OCI-LY7 (cell line): ENCODE data around the gene DCP2.

ENCODE experiments used
- EZH2phosphoT487 ChIP-seq: fragments of 200-600 bp; sonication (generic); IDR thresholded peaks from 2 replicates; pipeline ENCODE4 v1.6.1; 2018; ENCODE audit warnings: low read depth, borderline replicate concordance, mild to moderate bottlenecking, mixed run types, antibody characterized with exemption, low read length, moderate library complexity, mixed read lengths
- TF ChIP-seq, protein P1 (sequence below): fragments of 200-600 bp; sonication (generic); conservative IDR thresholded peaks from 2 replicates; pipeline ENCODE4 v1.5.1; 2014; ENCODE audit warnings: mild to moderate bottlenecking, antibody characterized with exemption, low read length, moderate library complexity, mixed read lengths

DNA sequence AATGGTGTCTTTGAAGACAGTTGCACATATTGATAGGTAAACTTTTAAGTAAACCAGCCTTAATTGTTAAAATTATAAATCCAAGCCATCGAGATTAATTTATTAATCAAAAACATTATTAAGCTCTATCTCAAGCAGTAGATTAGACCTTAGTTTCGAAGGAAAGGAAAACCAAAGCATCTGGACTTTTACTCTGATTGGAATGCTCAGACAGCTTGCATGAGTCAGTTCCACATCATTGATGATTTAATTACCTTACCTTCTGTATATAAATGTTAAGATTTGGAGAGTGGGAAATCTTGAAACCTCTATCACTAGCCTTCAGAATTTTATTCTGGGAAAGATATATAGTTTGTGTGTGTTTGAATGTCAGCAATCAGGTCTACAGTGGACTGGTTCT lies 23.9 kb downstream of the DCP2 start:
- TF ChIP-seq, protein P1, sequence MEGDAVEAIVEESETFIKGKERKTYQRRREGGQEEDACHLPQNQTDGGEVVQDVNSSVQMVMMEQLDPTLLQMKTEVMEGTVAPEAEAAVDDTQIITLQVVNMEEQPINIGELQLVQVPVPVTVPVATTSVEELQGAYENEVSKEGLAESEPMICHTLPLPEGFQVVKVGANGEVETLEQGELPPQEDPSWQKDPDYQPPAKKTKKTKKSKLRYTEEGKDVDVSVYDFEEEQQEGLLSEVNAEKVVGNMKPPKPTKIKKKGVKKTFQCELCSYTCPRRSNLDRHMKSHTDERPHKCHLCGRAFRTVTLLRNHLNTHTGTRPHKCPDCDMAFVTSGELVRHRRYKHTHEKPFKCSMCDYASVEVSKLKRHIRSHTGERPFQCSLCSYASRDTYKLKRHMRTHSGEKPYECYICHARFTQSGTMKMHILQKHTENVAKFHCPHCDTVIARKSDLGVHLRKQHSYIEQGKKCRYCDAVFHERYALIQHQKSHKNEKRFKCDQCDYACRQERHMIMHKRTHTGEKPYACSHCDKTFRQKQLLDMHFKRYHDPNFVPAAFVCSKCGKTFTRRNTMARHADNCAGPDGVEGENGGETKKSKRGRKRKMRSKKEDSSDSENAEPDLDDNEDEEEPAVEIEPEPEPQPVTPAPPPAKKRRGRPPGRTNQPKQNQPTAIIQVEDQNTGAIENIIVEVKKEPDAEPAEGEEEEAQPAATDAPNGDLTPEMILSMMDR, result no peak
- no peak for TF ChIP-seq EZH2phosphoT487
